Measurements from ENCODE around the gene ACOT9. TPM values are rescaled to one million over a fixed set of nuclear protein-coding genes. Genes with fewer than 3 reads are reported as not detected.
"Not testable (repeated sequence)": the region's sequence is repeated elsewhere in the genome, so short reads cannot be mapped to it uniquely, and the experiment has no call there.

The ACOT9 gene
- total and polyA plus RNA-seq, 12 donors: 44.8 to 79.7 (median 67.9) TPM

GRCh38 chrX:23662187-23662586 lies 80.9 kb downstream of the ACOT9 start:
- intact Hi-C loops (cut with DNase I): no loop called here
- TF ChIP-seq, protein P1, sequence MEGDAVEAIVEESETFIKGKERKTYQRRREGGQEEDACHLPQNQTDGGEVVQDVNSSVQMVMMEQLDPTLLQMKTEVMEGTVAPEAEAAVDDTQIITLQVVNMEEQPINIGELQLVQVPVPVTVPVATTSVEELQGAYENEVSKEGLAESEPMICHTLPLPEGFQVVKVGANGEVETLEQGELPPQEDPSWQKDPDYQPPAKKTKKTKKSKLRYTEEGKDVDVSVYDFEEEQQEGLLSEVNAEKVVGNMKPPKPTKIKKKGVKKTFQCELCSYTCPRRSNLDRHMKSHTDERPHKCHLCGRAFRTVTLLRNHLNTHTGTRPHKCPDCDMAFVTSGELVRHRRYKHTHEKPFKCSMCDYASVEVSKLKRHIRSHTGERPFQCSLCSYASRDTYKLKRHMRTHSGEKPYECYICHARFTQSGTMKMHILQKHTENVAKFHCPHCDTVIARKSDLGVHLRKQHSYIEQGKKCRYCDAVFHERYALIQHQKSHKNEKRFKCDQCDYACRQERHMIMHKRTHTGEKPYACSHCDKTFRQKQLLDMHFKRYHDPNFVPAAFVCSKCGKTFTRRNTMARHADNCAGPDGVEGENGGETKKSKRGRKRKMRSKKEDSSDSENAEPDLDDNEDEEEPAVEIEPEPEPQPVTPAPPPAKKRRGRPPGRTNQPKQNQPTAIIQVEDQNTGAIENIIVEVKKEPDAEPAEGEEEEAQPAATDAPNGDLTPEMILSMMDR (IDR thresholded peaks at IDR 0.05): no peak

DNA sequence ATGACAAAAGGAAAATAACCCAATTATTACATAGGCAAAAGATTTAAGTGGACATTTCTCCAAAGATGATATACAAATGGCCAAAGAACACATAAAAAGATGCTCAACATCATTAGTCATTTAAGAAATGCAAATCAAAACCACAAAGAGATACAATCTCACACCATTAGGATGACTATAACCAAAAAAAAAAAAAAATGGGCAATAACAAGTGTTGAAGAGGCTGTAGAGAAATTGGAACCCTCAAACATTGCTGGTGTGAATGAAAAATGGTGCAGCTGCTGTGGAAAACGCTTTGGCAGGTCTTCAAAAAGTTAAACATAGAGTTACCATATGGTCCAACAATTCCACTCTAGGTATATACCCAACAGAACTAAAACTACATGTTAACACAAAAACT lies 81.4 kb downstream of the ACOT9 start:
- Histone ChIP-seq H3K4me3 (no peak overlapping the region), H3K36me3 (no peaks in the 10 kb centered on the region), H3K27ac (no peak overlapping the region), H3K9me3 (no peaks in the 10 kb centered on the region), H3K27me3 (no peaks in the 10 kb centered on the region), H3K4me1 (peaks cover 0 to 4% (median 1%) of the 10 kb centered on the region in 9 donors)
- TF ChIP-seq, protein P1 (IDR thresholded peaks at IDR 0.05): no peak
- 86 to 94% methylated on average over 1 of the region's 1 CpG for WGBS, 2 donors
- DNase-seq: no peak
- intact Hi-C loops (cut with DNase I): no loop called here
- ATAC-seq: no peak

More at GRCh38 chrX:23662187-23662586, 80.9 kb downstream of the ACOT9 start:
- Histone ChIP-seq H3K27ac (no peak overlapping the region), H3K27me3 (peaks cover 0 to under 1% (median 0%) of the 10 kb centered on the region in 7 donors), H3K4me1 (peaks cover 0 to 8% (median 5%) of the 10 kb centered on the region in 9 donors), H3K4me3 (no peak overlapping the region), H3K36me3 (no peaks in the 10 kb centered on the region), H3K9me3 (no peaks in the 10 kb centered on the region)
- no peak for DNase-seq
- ATAC-seq: no peak
- WGBS, 2 donors: 84 to 89% methylated on average over 3 of the region's 3 CpGs

DNA sequence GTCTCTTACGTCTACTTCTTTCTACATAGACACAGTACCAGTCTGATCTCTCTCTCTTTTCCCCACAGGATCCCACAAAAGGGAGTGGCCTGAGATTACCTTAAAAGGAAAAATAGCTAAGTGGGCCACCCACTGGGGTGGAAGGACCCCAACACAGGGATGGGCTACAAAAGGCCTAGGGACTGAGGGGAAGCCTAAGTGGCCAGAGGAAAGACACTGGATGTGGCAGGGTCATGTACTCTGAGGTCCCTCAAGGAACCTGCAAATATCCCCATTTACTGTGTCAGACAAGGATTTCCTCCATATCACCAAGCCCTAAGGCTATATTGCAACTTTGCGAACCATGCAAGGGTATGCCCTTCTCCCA lies 82.3 kb downstream of the ACOT9 start:
- Histone ChIP-seq H3K27me3 (no peaks in the 10 kb centered on the region), H3K9me3 (no peaks in the 10 kb centered on the region), H3K4me1 (no peaks in the 10 kb centered on the region), H3K4me3 (no peak overlapping the region), H3K36me3 (no peaks in the 10 kb centered on the region), H3K27ac (no peak overlapping the region)
- TF ChIP-seq, protein P1 (IDR thresholded peaks at IDR 0.05): no peak
- intact Hi-C loops (cut with DNase I): no loop called here
- no peak for ATAC-seq
- WGBS, 2 donors: 92 to 100% methylated on average over 2 of the region's 2 CpGs
- DNase-seq: no peak

GRCh38 chrX:23660083-23660765 lies 82.9 kb downstream of the ACOT9 start:
- not testable (repeated sequence) for H3K4me1 ChIP-seq, ATAC-seq
- 60 to 76% methylated on average over 7 to 8 of the region's 8 CpGs for WGBS, 2 donors

GRCh38 chrX:23659339-23659738 lies 83.7 kb downstream of the ACOT9 start:
- TF ChIP-seq, protein P1 (IDR thresholded peaks at IDR 0.05): no peak
- no peak for ATAC-seq
- intact Hi-C loops (cut with DNase I): no loop called here
- Histone ChIP-seq H3K27ac (no peak overlapping the region), H3K27me3 (peaks cover 0 to 6% (median 0%) of the 10 kb centered on the region in 7 donors), H3K4me3 (no peak overlapping the region), H3K9me3 (no peaks in the 10 kb centered on the region), H3K4me1 (no peaks in the 10 kb centered on the region), H3K36me3 (no peaks in the 10 kb centered on the region)
- DNase-seq: no peak
- 84 to 92% methylated on average over 4 of the region's 4 CpGs for WGBS, 2 donors

More at GRCh38 chrX:23660083-23660765, 82.9 kb downstream of the ACOT9 start:
- DNase-seq; H3K27ac ChIP-seq; H3K36me3 ChIP-seq; H3K4me3 ChIP-seq; H3K27me3 ChIP-seq; intact Hi-C loops (cut with DNase I); H3K9me3 ChIP-seq: not testable (repeated sequence)
